ENCODE measurements around the gene CNKSR2. TPM values are rescaled to one million over a fixed set of nuclear protein-coding genes. Genes with fewer than 3 reads are reported as not detected.
"Not testable (repeated sequence)": the region's sequence is repeated elsewhere in the genome, so short reads cannot be mapped to it uniquely, and the experiment has no call there.

The CNKSR2 gene
- total RNA-seq, 6 experiments from 2014 or later = not detected

DNA sequence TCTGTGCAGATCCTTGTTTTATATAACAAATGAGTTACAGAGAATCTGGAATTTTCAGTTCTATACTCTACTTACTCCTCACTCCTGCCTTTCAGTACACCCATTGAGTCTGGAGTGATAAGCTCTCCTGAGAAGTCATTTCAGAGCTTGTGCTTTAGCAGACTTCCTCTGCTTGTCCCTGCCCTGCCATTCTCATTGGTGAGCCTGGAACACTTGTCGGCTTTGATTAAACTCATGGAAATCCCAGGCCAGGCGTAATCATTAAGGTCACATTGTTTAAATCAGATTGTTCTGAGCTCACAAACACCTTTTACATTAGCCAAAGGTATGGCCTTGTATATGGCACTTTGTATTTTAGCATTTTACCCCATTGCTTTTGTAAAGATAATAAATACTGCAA lies 102.7 kb downstream of the CNKSR2 start:
- H3K9me3 Mint-ChIP-seq = no peaks in the 10 kb centered on the region
- H3K27ac Mint-ChIP-seq = no peak overlapping the region
- TF ChIP-seq CTCF (IDR thresholded peaks at IDR 0.05) = no peak
- no peaks in the 10 kb centered on the region for H3K4me1 Mint-ChIP-seq (ENCODE audit: low read depth)
- no peaks in the 10 kb centered on the region for H3K36me3 Mint-ChIP-seq (ENCODE audit: low read depth)
- no peaks in the 10 kb centered on the region for H3K27me3 Mint-ChIP-seq (ENCODE audit: insufficient read depth)
- DNase-seq = no peak
- H3K4me3 Mint-ChIP-seq = no peak overlapping the region

- Mint-ChIP-seq H3K4me1 (ENCODE audit: low read depth) (no peaks in the 10 kb centered on the region), H3K9me3 (no peaks in the 10 kb centered on the region), H3K27ac (no peak overlapping the region), H3K4me3 (no peak overlapping the region), H3K36me3 (ENCODE audit: low read depth) (no peaks in the 10 kb centered on the region), H3K27me3 (ENCODE audit: insufficient read depth) (no peaks in the 10 kb centered on the region)
- TF ChIP-seq CTCF (IDR thresholded peaks at IDR 0.05) = peak; percentile 62; the same call in 1 of the 2 replicates
- DNase-seq = peak; percentile 29
Measured at GRCh38 chrX:21479695-21480270, 105.6 kb downstream of the CNKSR2 start.

GRCh38 chrX:21481761-21482160 lies 107.5 kb downstream of the CNKSR2 start:
- H3K36me3 Mint-ChIP-seq (ENCODE audit: low read depth) = no peaks in the 10 kb centered on the region
- H3K9me3 Mint-ChIP-seq = no peaks in the 10 kb centered on the region
- DNase-seq = no peak
- H3K27ac Mint-ChIP-seq = no peak overlapping the region
- H3K27me3 Mint-ChIP-seq (ENCODE audit: insufficient read depth) = no peaks in the 10 kb centered on the region
- TF ChIP-seq CTCF (IDR thresholded peaks at IDR 0.05) = no peak
- H3K4me3 Mint-ChIP-seq = no peak overlapping the region
- no peaks in the 10 kb centered on the region for H3K4me1 Mint-ChIP-seq (ENCODE audit: low read depth)

- not testable (repeated sequence) for H3K27me3 Mint-ChIP-seq (ENCODE audit: insufficient read depth); H3K27ac Mint-ChIP-seq; DNase-seq; H3K36me3 Mint-ChIP-seq (ENCODE audit: low read depth); H3K9me3 Mint-ChIP-seq; H3K4me3 Mint-ChIP-seq; H3K4me1 Mint-ChIP-seq (ENCODE audit: low read depth)
Measured at GRCh38 chrX:21484051-21484450, 109.8 kb downstream of the CNKSR2 start.

DNA sequence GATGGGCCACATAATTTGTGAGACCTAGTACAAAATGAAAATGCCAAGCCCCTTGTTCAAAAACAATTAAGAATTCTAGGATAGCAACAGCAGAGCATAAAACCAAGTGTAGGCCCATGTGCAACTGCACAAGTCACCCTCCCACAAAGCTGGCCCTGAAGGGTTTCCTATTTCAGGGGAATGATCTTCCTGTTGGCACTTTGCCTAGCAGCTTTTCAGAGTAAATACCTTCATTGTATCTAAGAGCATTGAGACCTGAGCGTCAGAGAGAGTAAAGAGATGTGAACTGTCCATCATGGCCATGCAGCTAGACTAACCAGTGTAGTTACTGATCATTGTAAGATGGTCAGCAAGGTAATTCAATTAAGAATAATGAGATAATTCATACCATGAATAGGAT lies 113.6 kb downstream of the CNKSR2 start:
- Mint-ChIP-seq H3K36me3 (ENCODE audit: low read depth) (no peaks in the 10 kb centered on the region), H3K9me3 (no peaks in the 10 kb centered on the region), H3K27ac (no peak overlapping the region), H3K4me1 (ENCODE audit: low read depth) (no peaks in the 10 kb centered on the region), H3K27me3 (ENCODE audit: insufficient read depth) (no peaks in the 10 kb centered on the region), H3K4me3 (no peak overlapping the region)
- no peak for TF ChIP-seq CTCF (IDR thresholded peaks at IDR 0.05)
- no peak for DNase-seq

- no peaks in the 10 kb centered on the region for H3K27me3 Mint-ChIP-seq (ENCODE audit: insufficient read depth)
- DNase-seq = no peak
- H3K4me3 Mint-ChIP-seq = no peak overlapping the region
- no peaks in the 10 kb centered on the region for H3K4me1 Mint-ChIP-seq (ENCODE audit: low read depth)
- no peak overlapping the region for H3K27ac Mint-ChIP-seq
- H3K36me3 Mint-ChIP-seq (ENCODE audit: low read depth) = no peaks in the 10 kb centered on the region
- TF ChIP-seq CTCF (IDR thresholded peaks at IDR 0.05) = no peak
- no peaks in the 10 kb centered on the region for H3K9me3 Mint-ChIP-seq
Measured at GRCh38 chrX:21490341-21490740, 116.1 kb downstream of the CNKSR2 start.
